Stimulated activated CD8-positive, alpha-beta memory T cell treated with anti-CD3 and anti-CD28 coated beads, Interleukin-4, amount 100 ng/mL, for 48 hours (primary cell): ENCODE data around the gene NACA2.
"Not testable (repeated sequence)": the region's sequence is repeated elsewhere in the genome, so short reads cannot be mapped to it uniquely, and the experiment has no call there.

ENCODE experiments used
- DNase-seq: peaks from one replicate; pipeline ENCODE4 v3.0.0-alpha.2; 2020

The NACA2 gene

GRCh38 chr17:61575352-61575975, 15.6 kb downstream of the NACA2 start:
- DNase-seq, result no peak

- DNase-seq, result no peak
These were observed 16.3 kb downstream of the NACA2 start for GRCh38 chr17:61574542-61575351.

GRCh38 chr17:61572547-61572946, 18.5 kb downstream of the NACA2 start:
- not testable (repeated sequence) for DNase-seq

DNA sequence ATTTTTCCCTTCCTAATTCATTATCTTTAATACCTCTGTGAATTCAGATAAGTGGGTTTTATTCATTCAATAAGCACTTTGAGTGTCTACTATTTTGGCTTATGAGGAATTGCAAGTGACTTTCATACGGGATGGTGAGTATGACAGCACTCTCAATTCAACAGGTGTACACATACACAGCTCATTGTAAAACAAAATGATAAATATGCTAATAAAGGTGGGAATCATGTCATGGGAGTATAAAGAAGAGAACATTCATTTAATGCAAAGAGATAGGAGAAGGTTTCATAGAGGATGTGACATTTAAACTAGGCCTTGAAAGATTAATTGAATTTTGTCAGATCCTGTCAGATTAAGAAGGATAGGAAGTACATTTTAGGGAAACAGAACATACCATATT, 19.4 kb downstream of the NACA2 start:
- no peak for DNase-seq

- no peak for DNase-seq
These were observed 20.9 kb downstream of the NACA2 start for GRCh38 chr17:61570118-61570517.

- DNase-seq, result not testable (repeated sequence)
These were observed 21.5 kb downstream of the NACA2 start for GRCh38 chr17:61569525-61569924.

- no peak for DNase-seq
These were observed 22.6 kb downstream of the NACA2 start for GRCh38 chr17:61568219-61569072.

GRCh38 chr17:61567045-61567802, 23.8 kb downstream of the NACA2 start:
- DNase-seq, result no peak

- DNase-seq, result not testable (repeated sequence)
These were observed 24.6 kb downstream of the NACA2 start for GRCh38 chr17:61566448-61566847.

DNA sequence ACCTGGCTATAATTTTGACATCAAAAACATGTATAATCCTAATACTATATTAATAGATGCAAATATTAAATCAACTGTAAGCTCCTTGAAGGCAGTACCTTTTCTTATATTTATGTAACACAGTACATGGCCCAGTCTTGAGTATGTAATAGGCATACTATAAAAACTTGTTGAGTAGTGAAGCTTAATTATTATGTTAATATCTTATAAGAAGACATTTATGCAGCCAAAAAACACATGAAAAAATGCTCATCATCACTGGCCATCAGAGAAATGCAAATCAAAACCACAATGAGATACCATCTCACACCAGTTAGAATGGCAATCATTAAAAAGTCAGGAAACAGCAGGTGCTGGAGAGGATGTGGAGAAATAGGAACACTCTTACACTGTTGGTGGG, 25.2 kb downstream of the NACA2 start:
- DNase-seq, result not testable (repeated sequence)

DNA sequence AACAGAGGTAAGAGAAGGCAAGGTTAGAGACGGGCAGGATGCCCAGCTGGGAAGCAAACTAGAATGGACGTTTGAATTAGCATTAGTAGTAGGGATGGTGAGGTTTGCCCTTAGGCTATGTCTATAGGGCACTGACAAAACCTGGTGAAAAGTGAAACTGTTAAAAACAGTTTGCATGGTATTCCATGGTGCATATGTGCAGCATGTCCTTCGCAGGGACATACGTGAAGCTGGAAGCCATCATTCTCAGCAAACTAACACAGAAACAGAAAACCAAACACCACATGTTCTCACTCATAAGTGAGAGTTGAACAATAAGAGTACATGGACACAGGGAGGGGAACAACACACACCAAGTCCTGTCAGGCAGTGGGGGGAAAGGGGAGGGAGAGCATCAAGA, 25.8 kb downstream of the NACA2 start:
- no peak for DNase-seq

GRCh38 chr17:61562287-61562686, 28.7 kb downstream of the NACA2 start:
- DNase-seq, result no peak

- DNase-seq, result no peak
These were observed 29.7 kb downstream of the NACA2 start for GRCh38 chr17:61561354-61561753.

GRCh38 chr17:61560071-61560470, 30.9 kb downstream of the NACA2 start:
- no peak for DNase-seq

GRCh38 chr17:61556224-61557188, 34.5 kb downstream of the NACA2 start:
- no peak for DNase-seq

DNA sequence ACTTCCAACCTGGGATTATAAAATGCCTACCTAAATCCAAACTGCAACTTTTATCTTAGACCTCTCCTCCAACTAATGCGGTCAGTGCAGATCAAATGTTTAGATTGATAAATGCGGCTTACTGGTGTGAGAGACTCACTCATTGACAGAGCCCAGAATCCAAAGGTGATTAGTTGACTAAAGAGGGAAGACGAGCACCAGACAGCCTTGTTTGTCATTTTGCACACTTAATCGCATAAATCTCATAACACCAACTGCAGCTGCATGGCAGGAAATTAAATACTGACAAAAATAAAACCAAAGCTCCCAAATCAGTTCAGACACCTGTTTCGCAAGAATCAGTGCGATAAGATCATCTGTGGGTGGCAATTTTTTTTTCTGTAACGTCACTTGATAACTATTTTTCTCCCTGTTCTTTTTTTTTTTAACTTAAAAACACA, 35.9 kb downstream of the NACA2 start:
- DNase-seq, result no peak

- DNase-seq, result no peak
These were observed 36.8 kb downstream of the NACA2 start for GRCh38 chr17:61554209-61554608.

GRCh38 chr17:61552560-61552959, 38.5 kb downstream of the NACA2 start:
- not testable (repeated sequence) for DNase-seq

- DNase-seq, result no peak
These were observed 39.7 kb downstream of the NACA2 start for GRCh38 chr17:61551255-61551742.

GRCh38 chr17:61547113-61547512, 43.9 kb downstream of the NACA2 start:
- DNase-seq, result no peak

DNA sequence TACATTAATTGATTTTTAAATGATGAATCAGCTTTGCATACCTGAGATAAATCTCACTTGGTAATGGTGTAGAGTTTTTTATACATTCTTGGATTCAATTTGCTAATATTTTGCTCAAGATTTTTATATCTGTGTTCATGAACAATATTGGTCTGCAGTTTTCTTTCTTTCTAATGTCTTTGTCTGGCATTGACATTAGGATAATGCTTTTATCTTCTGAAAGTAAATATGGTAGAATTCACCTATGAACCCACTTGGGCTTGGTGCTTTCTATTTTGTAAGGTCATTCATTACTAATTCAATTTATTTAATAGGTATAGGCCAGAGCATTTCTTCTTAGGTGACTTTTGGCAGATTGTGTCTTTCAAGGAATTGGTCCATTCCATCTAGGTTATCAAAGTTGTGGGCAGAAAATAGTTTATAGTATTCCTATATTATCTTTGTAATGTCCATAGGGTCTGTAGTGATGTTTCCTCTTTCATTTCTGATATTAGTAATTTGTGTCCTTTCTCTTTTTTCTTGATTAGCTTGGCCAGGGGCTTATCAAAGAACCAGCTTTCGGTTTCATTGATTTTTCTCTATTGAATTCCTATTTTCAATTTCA, 45.6 kb downstream of the NACA2 start:
- DNase-seq, result no peak
